Parathyroid adenoma (tissue), 2 donors: ENCODE measurements around the gene IMPG2.

Experiments
- H2AFZ ChIP-seq: fragments of 300-600 bp; sonication (generic); one replicate; pipeline ENCODE4 v1.7.0; 2017; ENCODE audit warnings: antibody characterized with exemption, mild to moderate bottlenecking
- H3K27ac ChIP-seq: fragments of 300-600 bp; sonication (generic); one replicate; pipeline ENCODE4 v1.7.0; 2017
- H3K27me3 ChIP-seq: fragments of 300-600 bp; sonication (generic); one replicate; pipeline ENCODE4 v1.7.0; 2017; ENCODE audit warnings: low read length; ENCODE audit not compliant: control insufficient read depth, insufficient read depth
- H3K36me3 ChIP-seq: fragments of 300-600 bp; sonication (generic); one replicate; pipeline ENCODE4 v1.7.0; 2017; ENCODE audit warnings: low read length; ENCODE audit not compliant: control insufficient read depth, insufficient read depth
- H3K4me1 ChIP-seq: fragments of 300-600 bp; sonication (generic); one replicate; pipeline ENCODE4 v1.7.0; 2017; ENCODE audit warnings: control low read depth
- H3K4me2 ChIP-seq: fragments of 300-600 bp; sonication (generic); one replicate; pipeline ENCODE4 v1.7.0; 2017; ENCODE audit warnings: low read length
- H3K4me3 ChIP-seq: fragments of 300-600 bp; sonication (generic); one replicate; pipeline ENCODE4 v1.7.0; 2017; ENCODE audit warnings: low read depth, low read length
- H3K79me2 ChIP-seq: fragments of 300-600 bp; sonication (generic); one replicate; pipeline ENCODE4 v1.7.0; 2017; ENCODE audit warnings: control low read depth
- H3K9ac ChIP-seq: fragments of 300-600 bp; sonication (generic); one replicate; pipeline ENCODE4 v1.7.0; 2017; ENCODE audit warnings: mild to moderate bottlenecking
- H3K9me3 ChIP-seq: fragments of 300-600 bp; sonication (generic); one replicate; pipeline ENCODE4 v1.7.0; 2017; ENCODE audit warnings: low read length; ENCODE audit not compliant: control insufficient read depth
- TF ChIP-seq, protein P1 (sequence below): fragments of 300-600 bp; sonication (generic); IDR thresholded peaks from one replicate; pipeline ENCODE4 v1.7.0; 2017; ENCODE audit warnings: antibody characterized with exemption, mild to moderate bottlenecking
- donor health status: primary hyperparathyroidism.

Gene IMPG2

DNA sequence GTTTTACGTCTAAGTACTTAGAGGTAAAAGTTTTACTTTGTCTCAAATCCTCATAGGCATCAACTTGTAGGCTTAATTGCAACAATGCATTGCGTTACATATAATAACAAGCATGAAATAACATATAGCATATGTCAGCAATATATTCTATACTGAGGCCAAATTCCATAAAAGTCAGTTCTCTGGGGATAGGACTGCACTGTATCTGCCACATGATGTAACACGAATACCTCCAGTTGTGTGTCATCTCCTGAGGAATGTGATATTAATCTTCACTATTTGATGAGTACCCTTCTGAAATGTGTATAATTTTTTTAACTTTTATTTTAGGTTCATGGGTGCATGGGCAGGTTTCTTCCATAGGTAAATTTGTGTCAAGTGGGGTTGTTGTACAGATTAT, 126.4 kb downstream of the IMPG2 start:
- H3K9ac ChIP-seq = no peak overlapping the region
- no peak overlapping the region for H2AFZ ChIP-seq
- no peaks in the 10 kb centered on the region for H3K27me3 ChIP-seq
- H3K27ac ChIP-seq = no peak overlapping the region
- no peaks in the 10 kb centered on the region for H3K9me3 ChIP-seq
- no peaks in the 10 kb centered on the region for H3K36me3 ChIP-seq
- no peaks in the 10 kb centered on the region for H3K4me1 ChIP-seq
- no peak overlapping the region for H3K4me3 ChIP-seq
- TF ChIP-seq, protein P1, sequence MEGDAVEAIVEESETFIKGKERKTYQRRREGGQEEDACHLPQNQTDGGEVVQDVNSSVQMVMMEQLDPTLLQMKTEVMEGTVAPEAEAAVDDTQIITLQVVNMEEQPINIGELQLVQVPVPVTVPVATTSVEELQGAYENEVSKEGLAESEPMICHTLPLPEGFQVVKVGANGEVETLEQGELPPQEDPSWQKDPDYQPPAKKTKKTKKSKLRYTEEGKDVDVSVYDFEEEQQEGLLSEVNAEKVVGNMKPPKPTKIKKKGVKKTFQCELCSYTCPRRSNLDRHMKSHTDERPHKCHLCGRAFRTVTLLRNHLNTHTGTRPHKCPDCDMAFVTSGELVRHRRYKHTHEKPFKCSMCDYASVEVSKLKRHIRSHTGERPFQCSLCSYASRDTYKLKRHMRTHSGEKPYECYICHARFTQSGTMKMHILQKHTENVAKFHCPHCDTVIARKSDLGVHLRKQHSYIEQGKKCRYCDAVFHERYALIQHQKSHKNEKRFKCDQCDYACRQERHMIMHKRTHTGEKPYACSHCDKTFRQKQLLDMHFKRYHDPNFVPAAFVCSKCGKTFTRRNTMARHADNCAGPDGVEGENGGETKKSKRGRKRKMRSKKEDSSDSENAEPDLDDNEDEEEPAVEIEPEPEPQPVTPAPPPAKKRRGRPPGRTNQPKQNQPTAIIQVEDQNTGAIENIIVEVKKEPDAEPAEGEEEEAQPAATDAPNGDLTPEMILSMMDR = no peak
- no peaks in the 10 kb centered on the region for H3K79me2 ChIP-seq
- no peak overlapping the region for H3K4me2 ChIP-seq

DNA sequence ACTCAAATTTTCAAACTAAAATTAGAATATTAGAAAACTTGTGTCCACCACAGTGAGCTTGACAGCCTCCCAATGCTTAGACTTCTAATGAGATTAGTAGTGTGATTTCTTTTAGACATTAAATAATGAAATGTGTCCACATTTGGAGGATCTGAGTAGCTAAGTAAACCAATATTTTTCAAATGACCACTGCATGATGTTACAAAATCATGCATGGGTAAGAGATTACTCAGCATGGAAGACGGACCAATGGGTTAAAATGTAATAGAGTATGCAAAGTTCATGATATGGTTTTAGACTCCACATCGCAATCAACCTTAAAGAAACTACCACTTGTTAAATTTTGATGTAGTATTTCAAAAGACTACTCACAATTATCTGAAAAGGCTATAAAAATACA, 130.6 kb downstream of the IMPG2 start:
- H2AFZ ChIP-seq = no peak overlapping the region
- TF ChIP-seq, protein P1 = no peak
- H3K4me2 ChIP-seq = no peak overlapping the region
- no peaks in the 10 kb centered on the region for H3K79me2 ChIP-seq
- H3K27me3 ChIP-seq = no peaks in the 10 kb centered on the region
- H3K9me3 ChIP-seq = no peaks in the 10 kb centered on the region
- no peaks in the 10 kb centered on the region for H3K36me3 ChIP-seq
- H3K9ac ChIP-seq = no peak overlapping the region
- no peak overlapping the region for H3K27ac ChIP-seq
- H3K4me1 ChIP-seq = no peaks in the 10 kb centered on the region
- no peak overlapping the region for H3K4me3 ChIP-seq

DNA sequence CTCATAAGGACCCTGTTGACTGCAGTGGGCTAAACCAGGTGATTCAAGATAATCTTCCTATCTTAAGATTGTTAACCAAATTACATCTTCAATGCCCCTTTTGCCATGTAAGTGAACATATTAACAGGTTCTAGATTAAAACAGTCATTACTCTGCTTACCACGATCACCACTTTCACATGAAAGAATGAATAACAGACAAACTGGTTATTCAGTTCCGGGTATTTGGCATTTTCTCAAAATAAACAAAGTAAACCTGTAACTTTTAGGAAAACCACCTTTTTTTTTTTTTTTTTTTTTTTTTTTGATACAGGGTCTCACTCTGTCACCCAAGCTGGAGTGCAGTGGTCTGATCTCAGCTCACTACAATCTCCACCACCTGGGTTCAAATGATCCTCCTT, 131.2 kb downstream of the IMPG2 start:
- H3K9ac ChIP-seq = no peak overlapping the region

DNA sequence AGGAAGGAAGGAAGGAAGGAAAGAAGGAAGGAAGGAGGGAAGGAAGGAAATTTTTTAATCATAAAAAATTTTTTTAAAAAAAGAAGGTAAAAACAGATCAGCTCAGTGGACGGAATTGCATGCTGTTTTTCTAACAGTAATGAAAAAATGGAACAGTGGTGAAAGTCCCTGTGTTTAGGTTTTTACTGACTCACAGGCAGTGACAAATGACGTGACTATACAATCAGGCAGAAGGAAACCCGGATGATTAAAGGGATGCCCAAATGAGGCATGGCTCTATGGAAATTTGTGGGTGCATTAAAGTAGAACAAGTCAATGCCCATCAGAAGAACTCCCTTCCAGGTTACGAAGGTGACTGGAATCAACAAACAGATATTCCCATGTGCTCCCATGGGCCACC, 135.0 kb downstream of the IMPG2 start:
- Histone ChIP-seq H3K9ac (no peak overlapping the region), H3K4me1 (no peaks in the 10 kb centered on the region), H2AFZ (no peak overlapping the region), H3K27ac (no peak overlapping the region), H3K9me3 (no peaks in the 10 kb centered on the region), H3K27me3 (no peaks in the 10 kb centered on the region), H3K36me3 (no peaks in the 10 kb centered on the region), H3K79me2 (no peaks in the 10 kb centered on the region), H3K4me2 (no peak overlapping the region), H3K4me3 (no peak overlapping the region)
- TF ChIP-seq, protein P1 = no peak

More for the DNA sequence above, 131.2 kb downstream of the IMPG2 start:
- H3K4me2 ChIP-seq = no peak overlapping the region
- H3K9me3 ChIP-seq = no peaks in the 10 kb centered on the region
- H3K79me2 ChIP-seq = no peaks in the 10 kb centered on the region
- H3K4me1 ChIP-seq = no peaks in the 10 kb centered on the region
- no peak overlapping the region for H2AFZ ChIP-seq
- H3K36me3 ChIP-seq = no peaks in the 10 kb centered on the region
- TF ChIP-seq, protein P1 = no peak
- no peaks in the 10 kb centered on the region for H3K27me3 ChIP-seq
- H3K27ac ChIP-seq = no peak overlapping the region
- H3K4me3 ChIP-seq = no peak overlapping the region

DNA sequence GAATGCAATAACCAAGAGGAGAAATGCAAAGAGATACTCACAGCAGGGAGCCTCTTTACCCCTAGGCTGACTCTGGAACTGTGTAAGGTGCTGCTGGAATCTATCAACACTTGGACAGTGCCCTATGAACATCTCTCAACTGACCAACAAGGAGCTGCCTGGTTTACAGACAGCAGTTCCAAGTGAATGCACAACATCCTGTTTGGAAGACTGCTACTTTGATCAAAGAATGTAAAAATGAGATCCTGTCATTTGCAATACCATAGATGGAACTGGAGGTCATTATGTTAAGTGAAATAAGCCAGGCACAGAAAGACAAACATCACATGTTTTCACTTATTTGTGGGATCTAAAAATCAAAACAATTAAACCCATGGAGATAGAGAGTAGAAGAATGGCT, 136.3 kb downstream of the IMPG2 start:
- H3K36me3 ChIP-seq = no peaks in the 10 kb centered on the region
- H2AFZ ChIP-seq = no peak overlapping the region
- H3K27me3 ChIP-seq = no peaks in the 10 kb centered on the region
- H3K4me3 ChIP-seq = no peak overlapping the region
- H3K4me1 ChIP-seq = no peaks in the 10 kb centered on the region
- no peaks in the 10 kb centered on the region for H3K9me3 ChIP-seq
- H3K9ac ChIP-seq = no peak overlapping the region
- no peak overlapping the region for H3K4me2 ChIP-seq
- H3K79me2 ChIP-seq = no peaks in the 10 kb centered on the region
- no peak overlapping the region for H3K27ac ChIP-seq
- TF ChIP-seq, protein P1 = no peak
